ENCODE measurements around the gene CCDC6. TPM values are rescaled to one million over a fixed set of nuclear protein-coding genes. Genes with fewer than 3 reads are reported as not detected.
A peak's percentile ranks its signal among the peaks of the same experiment; 100 is the strongest.

CCDC6 gene
- total RNA-seq, 1 experiment from 2014 or later, result 58.4 TPM

GRCh38 chr10:59868696-59869593 lies 37.4 kb downstream of the CCDC6 start:
- no peak overlapping the region; a peak in 1 of 5 replicates for H3K4me3 Mint-ChIP-seq
- H3K9me3 ChIP-seq (ENCODE audit: control insufficient read depth, low read depth, low read length), result no peaks in the 10 kb centered on the region
- no peak overlapping the region for H2AFZ ChIP-seq (ENCODE audit: low read length)
- H2BK12ac ChIP-seq (ENCODE audit: insufficient read length, low read depth, low read length), result no peak overlapping the region
- H4K91ac ChIP-seq (ENCODE audit: insufficient read length, low read depth, low read length), result no peak overlapping the region
- H4K8ac ChIP-seq (replicated peaks; ENCODE audit: insufficient read length, low read depth, low read length), result no peak overlapping the region
- no peaks in the 10 kb centered on the region for H3K27me3 Mint-ChIP-seq (ENCODE audit: low read depth)
- H3K14ac ChIP-seq (ENCODE audit: insufficient read depth, low read length), result no peak overlapping the region
- peaks cover 35% of the 10 kb centered on the region; the same call in 1 of the 2 replicates for H3K79me2 ChIP-seq (ENCODE audit: insufficient read depth, low read length)
- H3K27ac Mint-ChIP-seq, result peak overlapping the region; percentile 17 to 89 (median 35); a peak in 6 of 7 replicates
- H3K4me1 ChIP-seq (ENCODE audit: insufficient read depth, low read length), result peaks cover 11% of the 10 kb centered on the region; the same call in 1 of the 2 replicates
- no peak overlapping the region for H4K5ac ChIP-seq (ENCODE audit: insufficient read length, low read depth, low read length)
- no peaks in the 10 kb centered on the region for H3K36me3 Mint-ChIP-seq (ENCODE audit: insufficient read depth in 1 of 3, low read depth in 3 of 3)
- peaks cover 80 to 82% of the 10 kb centered on the region in 2 experiments for H3K4me1 Mint-ChIP-seq
- H3T11ph ChIP-seq (ENCODE audit: low read length), result no peak overlapping the region
- no peak overlapping the region for H3K56ac ChIP-seq (ENCODE audit: insufficient read length, low read depth, low read length)
- no peaks in the 10 kb centered on the region for H3K23me2 ChIP-seq (ENCODE audit: insufficient read length, low read depth, low read length, poor library complexity, severe bottlenecking)
- no peaks in the 10 kb centered on the region for H3K27me3 ChIP-seq (ENCODE audit: insufficient read depth, low read length)
- no peak for DNase-seq
- no peaks in the 10 kb centered on the region for H4K20me1 ChIP-seq (ENCODE audit: control insufficient read depth, insufficient read depth, insufficient read length)
- no peak overlapping the region for H3K18ac ChIP-seq (ENCODE audit: insufficient read length, low read depth, low read length)
- no peak overlapping the region for H2BK5ac ChIP-seq (ENCODE audit: insufficient read length, low read length)
- H3K4me2 ChIP-seq (ENCODE audit: insufficient read depth, insufficient read length, low read length), result no peak overlapping the region
- no peak overlapping the region for H2AK5ac ChIP-seq (ENCODE audit: insufficient read length, low read length)
- no CpG with 5 or more reads among the region's 6 CpGs for WGBS (ENCODE audit: extremely low coverage, insufficient read length, low lambda C conversion rate)
- no peak overlapping the region for H3K9ac ChIP-seq (ENCODE audit: extremely low read depth, insufficient read length, low read length)
- no peak for TF ChIP-seq CTCF (conservative IDR thresholded peaks at IDR 0.05)
- no peaks in the 10 kb centered on the region for H3K79me1 ChIP-seq (ENCODE audit: insufficient read depth, low read depth, low read length, poor library complexity, severe bottlenecking)
- H3K27ac ChIP-seq (ENCODE audit: insufficient read length, low read depth, low read length), result no peak overlapping the region
- H3K23ac ChIP-seq (ENCODE audit: insufficient read length, low read depth, low read length), result no peak overlapping the region
- H2BK15ac ChIP-seq (ENCODE audit: low read depth, low read length), result no peak overlapping the region
- no peak overlapping the region for H2BK120ac ChIP-seq (ENCODE audit: low read depth, low read length, poor library complexity, severe bottlenecking)
- H3K9me3 Mint-ChIP-seq, result no peaks in the 10 kb centered on the region
- no peak overlapping the region for H3K4ac ChIP-seq (ENCODE audit: low read depth, low read length)
- H2BK20ac ChIP-seq (ENCODE audit: low read depth, low read length, poor library complexity, severe bottlenecking), result no peak overlapping the region
